Astrocyte (in vitro differentiated cells and primary cell): ENCODE measurements around the gene PI4KA. TPM values are rescaled to one million over a fixed set of nuclear protein-coding genes. Genes with fewer than 3 reads are reported as not detected.

ENCODE experiments used
- DNase-seq: peaks from one replicate; pipeline ENCODE4 v3.0.0-alpha.2; 2010; ENCODE audit warnings: low read depth
- FAIRE-seq: peaks from 2 replicates; lab custom pipeline; 2011; peaks lifted over from hg19 to GRCh38; lab: Jason Lieb, UNC
- H2AFZ ChIP-seq: 2 replicates; pipeline ENCODE4 v1.6.0; 2012; ENCODE audit warnings: low read depth, low read length, inconsistent platforms
- H3K27ac ChIP-seq: 2 replicates; pipeline ENCODE4 v1.5.1; 2011; ENCODE audit warnings: low read depth, low read length, inconsistent platforms
- H3K27me3 ChIP-seq: 2 replicates; pipeline ENCODE4 v1.6.0; 2011; ENCODE audit warnings: low read length, inconsistent platforms; ENCODE audit not compliant: insufficient read depth
- H3K36me3 ChIP-seq: 2 replicates; pipeline ENCODE4 v1.5.1; 2011; ENCODE audit warnings: low read length, inconsistent platforms; ENCODE audit not compliant: insufficient read depth
- H3K4me1 ChIP-seq: 2 replicates; pipeline ENCODE4 v1.5.1; 2011; ENCODE audit warnings: low read length, inconsistent platforms; ENCODE audit not compliant: insufficient read depth
- H3K4me2 ChIP-seq: 2 replicates; pipeline ENCODE4 v1.6.0; 2012; ENCODE audit warnings: low read length, inconsistent platforms
- H3K4me3 ChIP-seq: 2 replicates; pipeline ENCODE4 v1.5.1; 2011; ENCODE audit warnings: low read depth, mild to moderate bottlenecking, low read length, inconsistent platforms; ENCODE audit not compliant: insufficient read depth
- H3K79me2 ChIP-seq: 2 replicates; pipeline ENCODE4 v1.6.0; 2012; ENCODE audit warnings: mild to moderate bottlenecking, low read length, inconsistent platforms; ENCODE audit not compliant: insufficient read depth
- H3K9ac ChIP-seq: 2 replicates; pipeline ENCODE4 v1.6.0; 2012; ENCODE audit warnings: mild to moderate bottlenecking, low read length, inconsistent platforms
- H3K9me3 ChIP-seq: 2 replicates; pipeline ENCODE4 v1.5.1; 2012; ENCODE audit warnings: low read depth, mild to moderate bottlenecking, low read length, inconsistent platforms; ENCODE audit not compliant: insufficient read depth
- H4K20me1 ChIP-seq: 2 replicates; pipeline ENCODE4 v1.6.0; 2012; ENCODE audit warnings: low read length, inconsistent platforms; ENCODE audit not compliant: insufficient read depth
- H3K27ac Mint-ChIP-seq: one replicate; pipeline ENCODE4 v1.8.0; 2021; ENCODE audit warnings: mild to moderate bottlenecking, mixed read lengths; ENCODE audit not compliant: unreplicated experiment
- H3K27me3 Mint-ChIP-seq: one replicate; pipeline ENCODE4 v1.8.0; 2021; ENCODE audit warnings: low read depth, mixed read lengths; ENCODE audit not compliant: unreplicated experiment
- H3K36me3 Mint-ChIP-seq: one replicate; pipeline ENCODE4 v1.8.0; 2021; ENCODE audit warnings: low read depth, mixed read lengths; ENCODE audit not compliant: unreplicated experiment
- H3K4me1 Mint-ChIP-seq: one replicate; pipeline ENCODE4 v1.8.0; 2021; ENCODE audit warnings: low read depth, mixed read lengths; ENCODE audit not compliant: unreplicated experiment
- H3K4me3 Mint-ChIP-seq: one replicate; pipeline ENCODE4 v1.8.0; 2021; ENCODE audit warnings: mild to moderate bottlenecking, moderate library complexity, mixed read lengths; ENCODE audit not compliant: unreplicated experiment
- H3K9me3 Mint-ChIP-seq: one replicate; pipeline ENCODE4 v1.8.0; 2021; ENCODE audit warnings: mild to moderate bottlenecking, mixed read lengths; ENCODE audit not compliant: unreplicated experiment
- CTCF ChIP-seq: IDR thresholded peaks from 2 replicates; pipeline ENCODE4 v1.5.1; 2011; ENCODE audit warnings: low read depth, mild to moderate bottlenecking, inconsistent platforms, low read length, moderate library complexity; ENCODE audit not compliant: insufficient read depth
- EZH2 ChIP-seq: IDR thresholded peaks from 2 replicates; pipeline ENCODE4 v1.6.1; 2012; ENCODE audit warnings: mild to moderate bottlenecking, low read length, inconsistent platforms; ENCODE audit not compliant: insufficient read depth
- total RNA-seq: library from RNA; stranded (reverse); gene quantifications from 2 replicates; pipeline ENCODE4 v1.2.1, GENCODE V29; 2021

Gene PI4KA
- total RNA-seq, 1 donor from 2014 or later, result 35.9 TPM

GRCh38 chr22:20867179-20868024 is 8.8 kb upstream of the PI4KA start:
- H3K27ac ChIP-seq, result no peak overlapping the region
- H3K4me2 ChIP-seq, result no peak overlapping the region
- H3K36me3 ChIP-seq, result no peaks in the 10 kb centered on the region
- H3K27ac Mint-ChIP-seq, result no peak overlapping the region
- H3K9me3 ChIP-seq, result no peaks in the 10 kb centered on the region
- peaks cover 11% of the 10 kb centered on the region for H3K4me1 Mint-ChIP-seq
- DNase-seq (no peak), FAIRE-seq (no peak)
- no peaks in the 10 kb centered on the region for H3K27me3 ChIP-seq
- no peaks in the 10 kb centered on the region for H3K27me3 Mint-ChIP-seq
- TF ChIP-seq CTCF (no peak), EZH2 (no peak)
- peaks cover 46% of the 10 kb centered on the region for H4K20me1 ChIP-seq
- H3K4me3 ChIP-seq, result no peak overlapping the region
- no peak overlapping the region for H3K4me3 Mint-ChIP-seq
- peaks cover 9% of the 10 kb centered on the region for H3K36me3 Mint-ChIP-seq
- no peak overlapping the region for H2AFZ ChIP-seq
- no peak overlapping the region for H3K9ac ChIP-seq
- no peaks in the 10 kb centered on the region for H3K9me3 Mint-ChIP-seq
- no peaks in the 10 kb centered on the region for H3K4me1 ChIP-seq
- H3K79me2 ChIP-seq, result peaks cover 8% of the 10 kb centered on the region

DNA sequence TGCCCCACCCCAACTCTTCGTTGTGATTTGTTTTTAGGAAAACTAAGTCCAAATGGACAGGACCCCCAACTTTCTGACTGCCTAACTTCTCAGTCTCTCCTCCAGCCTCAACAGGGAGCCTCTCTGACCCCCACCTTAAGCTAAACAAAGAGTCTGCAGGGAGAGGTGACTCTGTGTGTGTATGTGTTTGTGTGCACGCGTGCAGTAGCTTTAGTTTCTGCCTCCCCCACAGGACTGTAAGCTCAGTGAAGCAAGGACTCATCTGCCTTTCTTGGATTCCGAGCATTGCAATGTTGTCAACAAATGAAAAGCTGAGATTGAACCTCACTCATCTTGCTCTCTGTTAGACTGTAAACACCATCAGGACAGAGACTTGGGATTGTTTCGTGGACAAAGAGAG is 8.1 kb upstream of the PI4KA start:
- no peaks in the 10 kb centered on the region for H3K9me3 ChIP-seq
- Mint-ChIP-seq H3K9me3 (no peaks in the 10 kb centered on the region), H3K4me1 (peaks cover 11% of the 10 kb centered on the region), H3K4me3 (no peak overlapping the region), H3K36me3 (peaks cover 9% of the 10 kb centered on the region), H3K27me3 (no peaks in the 10 kb centered on the region), H3K27ac (no peak overlapping the region)
- DNase-seq, result no peak
- H4K20me1 ChIP-seq, result peaks cover 46% of the 10 kb centered on the region
- no peak for TF ChIP-seq CTCF
- TF ChIP-seq EZH2, result no peak
- no peaks in the 10 kb centered on the region for H3K27me3 ChIP-seq
- no peaks in the 10 kb centered on the region for H3K4me1 ChIP-seq
- no peak overlapping the region for H3K4me2 ChIP-seq
- FAIRE-seq, result no peak
- no peak overlapping the region for H2AFZ ChIP-seq
- H3K9ac ChIP-seq, result no peak overlapping the region
- no peak overlapping the region for H3K27ac ChIP-seq
- peaks cover 10% of the 10 kb centered on the region for H3K79me2 ChIP-seq
- no peaks in the 10 kb centered on the region for H3K36me3 ChIP-seq
- no peak overlapping the region for H3K4me3 ChIP-seq

DNA sequence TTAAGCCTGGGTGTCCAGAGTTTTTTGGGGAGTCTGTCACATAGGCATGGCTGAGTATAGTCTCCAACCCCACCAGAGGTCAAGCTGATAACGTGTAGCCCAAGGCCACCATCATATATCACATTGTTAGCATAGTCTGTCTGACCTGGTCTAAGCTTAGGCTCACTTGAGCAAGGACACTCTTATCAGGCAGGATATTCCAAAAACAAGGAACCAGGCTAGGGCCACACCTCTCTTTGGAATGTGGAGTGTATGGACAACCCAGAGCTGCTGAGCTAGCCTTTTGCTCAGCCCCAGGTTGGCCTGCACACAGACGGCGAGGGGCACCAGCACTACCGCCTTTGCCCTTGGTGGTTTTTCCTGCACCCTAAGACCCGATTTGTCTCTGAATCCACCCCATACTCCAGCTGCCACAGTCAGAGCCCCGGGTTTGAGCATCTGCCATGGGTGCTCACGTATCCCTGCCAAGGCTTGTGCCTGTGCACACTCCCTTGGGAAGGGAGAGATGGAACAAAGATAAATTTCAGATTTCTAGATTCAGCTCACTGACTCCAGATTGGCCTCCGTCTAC is 7.3 kb upstream of the PI4KA start:
- Mint-ChIP-seq H3K4me1 (peaks cover 11% of the 10 kb centered on the region), H3K36me3 (peaks cover 11% of the 10 kb centered on the region), H3K9me3 (no peaks in the 10 kb centered on the region), H3K4me3 (no peak overlapping the region), H3K27me3 (no peaks in the 10 kb centered on the region), H3K27ac (no peak overlapping the region)
- no peak overlapping the region for H3K27ac ChIP-seq
- no peaks in the 10 kb centered on the region for H3K36me3 ChIP-seq
- peaks cover 10% of the 10 kb centered on the region for H3K79me2 ChIP-seq
- no peak overlapping the region for H3K4me2 ChIP-seq
- H3K27me3 ChIP-seq, result no peaks in the 10 kb centered on the region
- peaks cover 46% of the 10 kb centered on the region for H4K20me1 ChIP-seq
- no peak overlapping the region for H3K9ac ChIP-seq
- H2AFZ ChIP-seq, result no peak overlapping the region
- H3K4me1 ChIP-seq, result no peaks in the 10 kb centered on the region
- FAIRE-seq (no peak), DNase-seq (no peak)
- no peak for TF ChIP-seq CTCF
- TF ChIP-seq EZH2, result no peak
- no peak overlapping the region for H3K4me3 ChIP-seq
- no peaks in the 10 kb centered on the region for H3K9me3 ChIP-seq
